ENCODE measurements around the gene DPEP2NB.

- no peak for TF ChIP-seq CTCF (tag by site-specific recombination; IDR thresholded peaks at IDR 0.05)
- TF ChIP-seq ZNF548 (tag by site-specific recombination; IDR thresholded peaks at IDR 0.05), result no peak
- TF ChIP-seq GFI1B (tag by site-specific recombination; IDR thresholded peaks at IDR 0.05), result no peak
- no peak for TF ChIP-seq ZNF335 (tag by site-specific recombination; conservative IDR thresholded peaks at IDR 0.05)
- no peak for TF ChIP-seq PBX3 (CRISPR knock-in tag; IDR thresholded peaks at IDR 0.05)
- TF ChIP-seq EGR2 (tag by site-specific recombination; IDR thresholded peaks at IDR 0.05; ENCODE audit: low read depth), result no peak
- no peak for TF ChIP-seq ZNF785 (tag by site-specific recombination; IDR thresholded peaks at IDR 0.05)
- no peak for TF ChIP-seq ZNF670 (tag by site-specific recombination; IDR thresholded peaks at IDR 0.05; ENCODE audit: low read depth)
- TF ChIP-seq TCF7L2 (IDR thresholded peaks at IDR 0.05; ENCODE audit: borderline replicate concordance, low read depth, low read length), result no peak
Observed at GRCh38 chr16:68015681-68016080, at the start of gene DPEP2NB.

Measured in HEK293 (cell line).